ENCODE measurements around the gene SH3GLB2. TPM values are rescaled to one million over a fixed set of nuclear protein-coding genes. Genes with fewer than 3 reads are reported as not detected.

Gene SH3GLB2
- total RNA-seq, 1 experiment from 2014 or later: 44.1 TPM

GRCh38 chr9:129052592-129052991 lies 24.5 kb upstream of the SH3GLB2 start:
- ATAC-seq: peak; percentile 97
- H3K9me2 ChIP-seq (replicated peaks; ENCODE audit: low read length): no peaks in the 10 kb centered on the region
- ChIA-PET CTCF (no interaction called here), POLR2A (ENCODE audit: unreplicated experiment) (no interaction called here)
- H3K4me3 ChIP-seq (ENCODE audit: low read length): no peak overlapping the region
- no peaks in the 10 kb centered on the region; the same call in 1 of the 2 replicates for H3K36me3 ChIP-seq (ENCODE audit: low read depth, low read length)
- BruUV-seq (replicated peaks): no TSS peak
- H3K9me3 ChIP-seq (ENCODE audit: low read length): no peaks in the 10 kb centered on the region
- intact Hi-C loops (cut with micrococcal nuclease): no loop called here
- peak overlapping the region; percentile 68 for H3K9ac ChIP-seq (ENCODE audit: low read length)
- H2AFZ ChIP-seq (ENCODE audit: low read length): no peak overlapping the region
- peak overlapping the region; percentile 52 for H3K4me2 ChIP-seq (ENCODE audit: low read length)
- H3K27ac ChIP-seq (ENCODE audit: low read length): peak overlapping the region; percentile 94
- peak; percentile 97 for DNase-seq
- H3K27me3 ChIP-seq (ENCODE audit: low read length): no peaks in the 10 kb centered on the region
- H3K4me1 ChIP-seq (ENCODE audit: insufficient read depth, low read length): peaks cover 10% of the 10 kb centered on the region
- H3F3A ChIP-seq (ENCODE audit: low read length, unreplicated experiment): no peaks in the 10 kb centered on the region
- no peaks in the 10 kb centered on the region for H3K79me2 ChIP-seq (ENCODE audit: low read length)
- H4K20me1 ChIP-seq (ENCODE audit: low read length): no peaks in the 10 kb centered on the region
- TF ChIP-seq CTCF (conservative IDR thresholded peaks at IDR 0.05; ENCODE audit: low read depth, low read length) (no peak), EZH2 (IDR thresholded peaks at IDR 0.05; ENCODE audit: low read length, unreplicated experiment) (no peak), EZH2phosphoT487 (IDR thresholded peaks at IDR 0.05; ENCODE audit: borderline replicate concordance, low read length) (no peak)

- Histone ChIP-seq H3K4me1 (ENCODE audit: insufficient read depth, low read length) (peaks cover 8% of the 10 kb centered on the region; the same call in 1 of the 2 replicates), H3K79me2 (ENCODE audit: low read length) (peaks cover 16% of the 10 kb centered on the region), H3K9me3 (ENCODE audit: low read length) (no peaks in the 10 kb centered on the region), H3K36me3 (ENCODE audit: low read depth, low read length) (no peaks in the 10 kb centered on the region), H3K27ac (ENCODE audit: low read length) (no peak overlapping the region), H4K20me1 (ENCODE audit: low read length) (no peaks in the 10 kb centered on the region), H3K9me2 (replicated peaks; ENCODE audit: low read length) (no peaks in the 10 kb centered on the region), H3F3A (ENCODE audit: low read length, unreplicated experiment) (no peaks in the 10 kb centered on the region), H3K4me3 (ENCODE audit: low read length) (no peak overlapping the region), H3K9ac (ENCODE audit: low read length) (no peak overlapping the region), H3K27me3 (ENCODE audit: low read length) (no peaks in the 10 kb centered on the region), H2AFZ (ENCODE audit: low read length) (no peak overlapping the region), H3K4me2 (ENCODE audit: low read length) (no peak overlapping the region)
- intact Hi-C loops (cut with micrococcal nuclease): no loop called here
- DNase-seq (no peak), ATAC-seq (no peak)
- no peak for TF ChIP-seq EZH2 (IDR thresholded peaks at IDR 0.05; ENCODE audit: low read length, unreplicated experiment)
- no peak for TF ChIP-seq CTCF (conservative IDR thresholded peaks at IDR 0.05; ENCODE audit: low read depth, low read length)
- no peak for TF ChIP-seq EZH2phosphoT487 (IDR thresholded peaks at IDR 0.05; ENCODE audit: borderline replicate concordance, low read length)
- ChIA-PET CTCF (no interaction called here), POLR2A (ENCODE audit: unreplicated experiment) (no interaction called here)
- no TSS peak for BruUV-seq (replicated peaks)
These were observed 13.9 kb upstream of the SH3GLB2 start for GRCh38 chr9:129042016-129042415.

GRCh38 chr9:129040113-129040643 lies 12.0 kb upstream of the SH3GLB2 start:
- TF ChIP-seq EZH2 (IDR thresholded peaks at IDR 0.05; ENCODE audit: low read length, unreplicated experiment) (no peak), EZH2phosphoT487 (IDR thresholded peaks at IDR 0.05; ENCODE audit: borderline replicate concordance, low read length) (no peak), CTCF (conservative IDR thresholded peaks at IDR 0.05; ENCODE audit: low read depth, low read length) (no peak)
- H3K36me3 ChIP-seq (ENCODE audit: low read depth, low read length): no peaks in the 10 kb centered on the region
- no peaks in the 10 kb centered on the region for H3F3A ChIP-seq (ENCODE audit: low read length, unreplicated experiment)
- CTCF ChIA-PET: no interaction called here
- no peak overlapping the region for H2AFZ ChIP-seq (ENCODE audit: low read length)
- no peaks in the 10 kb centered on the region for H4K20me1 ChIP-seq (ENCODE audit: low read length)
- intact Hi-C loops (cut with micrococcal nuclease): no loop called here
- POLR2A ChIA-PET (ENCODE audit: unreplicated experiment): no interaction called here
- H3K9me2 ChIP-seq (replicated peaks; ENCODE audit: low read length): no peaks in the 10 kb centered on the region
- no peak overlapping the region for H3K4me2 ChIP-seq (ENCODE audit: low read length)
- no peaks in the 10 kb centered on the region for H3K9me3 ChIP-seq (ENCODE audit: low read length)
- DNase-seq (no peak), ATAC-seq (no peak)
- no peak overlapping the region for H3K27ac ChIP-seq (ENCODE audit: low read length)
- no TSS peak for BruUV-seq (replicated peaks)
- H3K79me2 ChIP-seq (ENCODE audit: low read length): peaks cover 21% of the 10 kb centered on the region
- H3K9ac ChIP-seq (ENCODE audit: low read length): no peak overlapping the region
- no peak overlapping the region for H3K4me3 ChIP-seq (ENCODE audit: low read length)
- H3K27me3 ChIP-seq (ENCODE audit: low read length): no peaks in the 10 kb centered on the region
- H3K4me1 ChIP-seq (ENCODE audit: insufficient read depth, low read length): peaks cover 8% of the 10 kb centered on the region; the same call in 1 of the 2 replicates
